Epithelial cell of prostate (primary cell): ENCODE measurements around the gene SERPINB13.
"Not testable (repeated sequence)": the region's sequence is repeated elsewhere in the genome, so short reads cannot be mapped to it uniquely, and the experiment has no call there.

Source experiments
- DNase-seq: peaks from one replicate; pipeline ENCODE4 v3.0.0-alpha.2; 2011; ENCODE audit warnings: low read depth, low spot score
- H3K27ac ChIP-seq: fragments of 450-650 bp; 2 replicates; pipeline ENCODE4 v1.5.1; 2017; ENCODE audit warnings: mild to moderate bottlenecking

The SERPINB13 gene

DNA sequence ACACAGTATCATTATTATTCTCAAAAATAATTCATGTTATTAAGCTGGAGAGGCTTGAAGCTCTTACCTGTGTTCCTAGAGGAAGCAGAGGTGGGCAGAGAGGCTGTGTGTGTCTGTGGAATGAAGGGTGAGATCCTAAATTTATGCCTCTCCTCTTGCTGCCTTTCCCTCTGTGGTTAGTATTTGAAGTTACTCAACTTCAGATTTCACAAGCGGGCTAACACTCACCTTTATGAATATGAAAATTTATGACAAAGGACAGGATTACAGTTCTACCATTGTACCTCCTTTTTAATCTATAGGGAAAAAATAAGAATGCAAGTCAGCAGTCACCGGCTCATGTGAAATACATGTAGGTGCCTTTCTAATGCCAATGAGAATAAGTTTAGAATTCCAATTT is 57.0 kb downstream of the SERPINB13 start, which contains the start of gene SERPINB4:
SERPINB4 (minus strand) TSS at position 115 of the 400 bp plus-strand sequence. CDS start 679 bp downstream, outside the sequence.
- DNase-seq, H3K27ac ChIP-seq: not testable (repeated sequence)

- DNase-seq = not testable (repeated sequence)
These were observed 57.6 kb downstream of the SERPINB13 start for GRCh38 chr18:63644694-63645093.

GRCh38 chr18:63646936-63647335 is 59.8 kb downstream of the SERPINB13 start:
- no peak for DNase-seq

More at GRCh38 chr18:63644694-63645093, 57.6 kb downstream of the SERPINB13 start:
- not testable (repeated sequence) for H3K27ac ChIP-seq

DNA sequence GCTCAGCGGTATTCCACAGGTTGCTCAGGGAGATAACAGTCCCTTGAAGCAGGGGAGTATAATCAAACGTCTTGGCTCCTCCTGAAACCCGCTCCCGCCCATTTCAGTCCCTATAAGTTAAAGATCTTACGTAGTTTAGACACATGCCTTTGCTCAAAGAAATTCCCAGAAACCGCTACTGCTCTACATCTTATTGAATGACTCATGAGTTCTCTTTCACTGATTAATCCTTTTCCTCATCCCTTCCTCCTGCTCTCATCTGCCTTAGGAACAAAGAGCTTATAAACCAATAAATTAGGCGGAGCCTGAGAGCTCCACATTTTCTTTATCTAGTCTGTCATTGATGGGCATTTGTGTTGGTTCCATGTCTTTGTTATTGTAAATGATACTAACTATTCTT is 61.1 kb downstream of the SERPINB13 start:
- DNase-seq = no peak
- no peak overlapping the region for H3K27ac ChIP-seq

More at GRCh38 chr18:63646936-63647335, 59.8 kb downstream of the SERPINB13 start:
- no peak overlapping the region for H3K27ac ChIP-seq
